Thyroid gland (tissue), 4 donors: ENCODE data around the gene DMGDH.

Experiments
- POLR2A ChIP-seq, 2 donors: fragments of 450-650 bp; IDR thresholded peaks; one replicate each; pipeline ENCODE4 v1.6.1; 2017; ENCODE audit warnings: antibody characterized with exemption in 2 of 2, mild to moderate bottlenecking in 2 of 2, moderate library complexity in 1 of 2
- TF ChIP-seq, protein P1 (sequence below), 6 experiments: fragments of 200-600 bp in 3 of 6; fragments of 450-650 bp in 3 of 6; sonication (generic) in 3 of 6; IDR thresholded peaks; one replicate each; pipeline ENCODE4 v1.5.1; 2016 to 2019; ENCODE audit warnings: antibody characterized with exemption in 6 of 6, mild to moderate bottlenecking in 2 of 6, inconsistent platforms in 1 of 6, moderate library complexity in 1 of 6

DNA sequence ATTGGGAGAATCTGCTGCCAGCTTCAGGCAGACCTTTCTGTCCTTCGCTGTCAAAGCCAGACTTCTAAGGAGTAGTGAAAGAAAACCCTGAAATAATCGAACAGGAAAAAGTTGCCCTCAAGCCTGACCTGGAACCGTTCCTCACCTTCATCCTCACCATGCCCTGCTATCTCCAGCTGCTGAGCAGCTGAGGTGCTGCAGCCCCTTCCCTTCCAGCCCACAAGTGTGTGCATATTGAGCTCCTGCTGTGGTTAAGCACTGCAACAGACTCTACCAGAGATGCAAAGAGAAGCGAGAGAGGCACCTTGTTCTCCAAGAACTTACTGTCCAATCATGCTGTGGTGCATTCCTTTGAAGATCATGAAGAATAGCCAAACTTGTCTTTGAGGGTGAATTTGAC lies 19.0 kb upstream of the DMGDH start:
- TF ChIP-seq, protein P1, sequence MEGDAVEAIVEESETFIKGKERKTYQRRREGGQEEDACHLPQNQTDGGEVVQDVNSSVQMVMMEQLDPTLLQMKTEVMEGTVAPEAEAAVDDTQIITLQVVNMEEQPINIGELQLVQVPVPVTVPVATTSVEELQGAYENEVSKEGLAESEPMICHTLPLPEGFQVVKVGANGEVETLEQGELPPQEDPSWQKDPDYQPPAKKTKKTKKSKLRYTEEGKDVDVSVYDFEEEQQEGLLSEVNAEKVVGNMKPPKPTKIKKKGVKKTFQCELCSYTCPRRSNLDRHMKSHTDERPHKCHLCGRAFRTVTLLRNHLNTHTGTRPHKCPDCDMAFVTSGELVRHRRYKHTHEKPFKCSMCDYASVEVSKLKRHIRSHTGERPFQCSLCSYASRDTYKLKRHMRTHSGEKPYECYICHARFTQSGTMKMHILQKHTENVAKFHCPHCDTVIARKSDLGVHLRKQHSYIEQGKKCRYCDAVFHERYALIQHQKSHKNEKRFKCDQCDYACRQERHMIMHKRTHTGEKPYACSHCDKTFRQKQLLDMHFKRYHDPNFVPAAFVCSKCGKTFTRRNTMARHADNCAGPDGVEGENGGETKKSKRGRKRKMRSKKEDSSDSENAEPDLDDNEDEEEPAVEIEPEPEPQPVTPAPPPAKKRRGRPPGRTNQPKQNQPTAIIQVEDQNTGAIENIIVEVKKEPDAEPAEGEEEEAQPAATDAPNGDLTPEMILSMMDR (IDR thresholded peaks at IDR 0.05) = no peak
- TF ChIP-seq POLR2A (IDR thresholded peaks at IDR 0.05) = no peak
